ENCODE measurements around the gene MICAL3.

MICAL3 gene

GRCh38 chr22:17741866-17742526 lies 282.4 kb downstream of the MICAL3 start:
- H3K36me3 ChIP-seq (ENCODE audit: control insufficient read depth, insufficient read depth, low read length): no peaks in the 10 kb centered on the region
- no peak overlapping the region for H3K9ac ChIP-seq (ENCODE audit: low read depth, low read length)

GRCh38 chr22:17739196-17739975 lies 285.0 kb downstream of the MICAL3 start:
- no peaks in the 10 kb centered on the region for H3K9me3 ChIP-seq (ENCODE audit: control insufficient read depth, insufficient read depth, low read length)
- peaks cover 9% of the 10 kb centered on the region for H3K4me1 ChIP-seq (ENCODE audit: control insufficient read depth, insufficient read depth, low read length)
- H3K27me3 ChIP-seq (ENCODE audit: control insufficient read depth, insufficient read depth, low read length): no peaks in the 10 kb centered on the region
- H3K9ac ChIP-seq (ENCODE audit: low read depth, low read length): no peak overlapping the region
- H3K36me3 ChIP-seq (ENCODE audit: control insufficient read depth, insufficient read depth, low read length): no peaks in the 10 kb centered on the region
- no peak overlapping the region for H3K4me3 ChIP-seq (ENCODE audit: low read depth, low read length)

More at GRCh38 chr22:17741866-17742526, 282.4 kb downstream of the MICAL3 start:
- no peak overlapping the region for H3K4me3 ChIP-seq (ENCODE audit: low read depth, low read length)
- no peaks in the 10 kb centered on the region for H3K9me3 ChIP-seq (ENCODE audit: control insufficient read depth, insufficient read depth, low read length)
- peaks cover 9% of the 10 kb centered on the region for H3K4me1 ChIP-seq (ENCODE audit: control insufficient read depth, insufficient read depth, low read length)
- H3K27me3 ChIP-seq (ENCODE audit: control insufficient read depth, insufficient read depth, low read length): no peaks in the 10 kb centered on the region

GRCh38 chr22:17738386-17739128 lies 285.8 kb downstream of the MICAL3 start:
- H3K9ac ChIP-seq (ENCODE audit: low read depth, low read length): no peak overlapping the region

More at GRCh38 chr22:17738386-17739128, 285.8 kb downstream of the MICAL3 start:
- Histone ChIP-seq H3K4me1 (ENCODE audit: control insufficient read depth, insufficient read depth, low read length) (peaks cover 2% of the 10 kb centered on the region), H3K36me3 (ENCODE audit: control insufficient read depth, insufficient read depth, low read length) (no peaks in the 10 kb centered on the region), H3K27me3 (ENCODE audit: control insufficient read depth, insufficient read depth, low read length) (no peaks in the 10 kb centered on the region), H3K4me3 (ENCODE audit: low read depth, low read length) (no peak overlapping the region), H3K9me3 (ENCODE audit: control insufficient read depth, insufficient read depth, low read length) (no peaks in the 10 kb centered on the region)

Measured in iPS-15b (cell line).